DMS114 treated with DMSO at 0.1 percent for 48 hours (cell line): ENCODE results near the gene GFOD1.

Experiments
- DNase-seq: peaks from one replicate; lab custom pipeline; 2025; ENCODE audit not compliant: unreplicated experiment; lab: John Stamatoyannopoulos, UW

The GFOD1 gene

GRCh38 chr6:13383328-13384163, 103.9 kb downstream of the GFOD1 start:
- DNase-seq = no peak

- no peak for DNase-seq
Observed at GRCh38 chr6:13380761-13381160, 106.6 kb downstream of the GFOD1 start.

- no peak for DNase-seq
Observed at GRCh38 chr6:13378669-13379590, 108.5 kb downstream of the GFOD1 start.

DNA sequence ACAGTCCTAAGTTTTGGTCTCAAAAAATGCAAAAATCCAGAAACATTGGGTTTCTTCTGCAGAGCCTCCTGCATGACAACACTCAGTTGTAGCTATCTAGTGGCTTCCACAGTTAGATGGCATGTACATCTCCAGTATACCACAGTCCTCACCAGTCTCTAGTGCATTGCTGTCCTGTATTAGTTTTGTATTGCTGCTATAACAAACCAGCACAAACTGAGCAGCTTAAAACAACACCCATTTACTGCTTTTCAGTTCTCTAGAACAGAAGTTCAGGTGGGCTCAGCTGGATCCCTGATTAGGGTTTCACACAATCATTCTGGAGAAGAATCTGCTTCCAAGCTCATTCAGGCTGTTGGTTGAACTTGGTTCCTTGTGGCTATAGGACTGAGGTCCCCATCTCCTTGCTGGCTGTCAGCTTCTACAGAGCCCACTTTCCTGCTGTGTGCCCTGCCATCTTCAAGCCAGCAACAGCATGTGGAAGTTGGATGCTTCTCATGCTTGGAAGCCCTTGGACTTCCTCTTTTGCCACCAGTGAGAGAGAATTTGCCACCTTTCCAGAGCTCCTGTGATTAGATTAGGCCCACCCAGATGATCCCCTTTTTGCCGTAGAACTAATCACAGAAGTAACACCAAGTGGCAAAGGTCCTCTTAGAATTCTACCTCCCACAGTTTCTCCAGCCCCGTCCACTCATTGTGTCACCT, 110.2 kb downstream of the GFOD1 start:
- DNase-seq = no peak

GRCh38 chr6:13375360-13375878, 112.0 kb downstream of the GFOD1 start:
- DNase-seq = no peak

- no peak for DNase-seq
Observed at GRCh38 chr6:13373919-13374318, 113.5 kb downstream of the GFOD1 start.

- no peak for DNase-seq
Observed at GRCh38 chr6:13373488-13373886, 113.9 kb downstream of the GFOD1 start.

DNA sequence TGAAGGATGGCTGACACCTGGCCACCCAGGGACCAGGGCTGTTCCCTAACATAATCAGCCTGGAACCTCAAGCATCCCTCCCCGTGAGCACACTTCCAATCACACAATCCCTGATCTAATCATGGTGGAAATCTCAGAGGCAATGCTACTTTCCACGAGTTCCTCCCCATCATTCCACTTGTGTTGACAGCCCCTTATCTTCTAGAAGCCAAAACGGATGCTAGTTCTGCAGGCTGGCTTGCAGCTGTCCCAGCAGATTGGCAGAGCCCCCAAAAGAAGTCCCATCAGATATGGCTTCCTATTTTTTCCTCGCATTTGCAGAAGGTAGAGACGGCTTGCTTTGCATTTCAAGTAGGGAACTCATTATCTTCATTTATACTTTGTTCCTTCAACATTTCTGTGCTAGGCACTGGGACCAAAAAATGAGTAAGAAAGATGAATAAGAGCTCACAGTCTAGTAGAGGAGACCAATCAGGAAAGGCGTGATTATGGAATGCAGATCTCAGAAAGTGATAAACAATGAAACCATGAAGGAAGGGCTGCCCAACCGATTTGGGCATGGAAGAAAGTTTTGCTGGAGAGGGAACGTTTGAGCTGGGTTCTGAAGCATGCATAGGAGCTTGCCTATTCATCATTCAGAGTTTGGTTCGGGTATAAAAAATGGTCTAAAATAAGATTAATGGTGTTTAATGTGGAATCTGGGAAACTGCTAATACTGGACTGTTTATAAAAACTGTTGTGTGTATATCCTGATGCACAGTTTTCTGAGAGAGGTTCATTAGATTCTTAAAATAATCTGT, 114.5 kb downstream of the GFOD1 start:
- no peak for DNase-seq

DNA sequence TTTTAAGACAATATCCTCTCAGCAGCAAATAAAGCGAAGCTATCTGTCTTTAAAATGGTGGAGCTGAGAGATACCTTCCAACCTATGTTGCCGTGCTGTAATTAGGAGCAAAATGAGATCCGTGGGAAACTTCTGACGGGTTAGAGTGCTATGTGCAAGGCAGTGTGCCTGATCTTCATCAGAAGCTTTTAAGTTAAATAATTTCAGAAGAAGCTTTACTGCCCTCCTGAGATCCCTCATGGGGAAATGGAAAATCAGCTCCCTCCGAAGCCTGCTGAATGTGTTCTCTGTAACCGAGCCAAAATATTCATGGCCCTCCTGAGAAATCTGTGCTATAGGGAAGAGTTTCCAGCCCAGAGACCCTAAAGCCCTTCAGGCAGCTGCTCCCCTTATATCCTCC, 115.3 kb downstream of the GFOD1 start:
- no peak for DNase-seq

DNA sequence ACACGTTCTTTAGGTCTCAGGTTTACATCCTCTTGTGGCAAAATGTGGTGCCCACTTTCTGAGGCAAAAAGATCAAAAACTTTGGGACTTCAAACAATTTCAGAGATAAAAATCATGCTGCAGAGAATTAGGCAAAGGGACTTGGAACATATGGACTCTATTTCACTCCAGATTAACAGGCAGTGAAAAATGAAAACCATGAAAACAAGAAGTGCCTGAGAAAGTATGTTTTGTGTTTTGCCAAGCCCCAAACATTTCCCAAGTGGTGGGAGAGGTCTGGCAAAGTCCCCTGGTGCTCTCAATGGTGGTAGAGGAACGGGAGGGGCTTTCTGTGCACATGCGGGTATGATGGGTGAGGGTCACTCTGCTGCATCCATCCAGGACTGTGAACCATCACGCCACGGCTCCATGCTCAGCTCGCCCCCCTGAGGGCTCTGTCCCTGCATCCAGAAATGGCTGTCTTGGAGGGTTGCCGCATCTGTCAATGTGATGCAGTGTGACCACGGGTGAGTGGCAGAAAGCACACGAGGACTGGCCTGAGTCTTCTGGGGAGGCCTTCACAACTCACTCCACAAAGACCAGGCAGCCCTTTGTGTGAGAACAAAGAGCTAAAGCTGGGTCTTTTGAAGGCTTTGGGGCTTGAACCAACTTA, 115.9 kb downstream of the GFOD1 start:
- DNase-seq = no peak

DNA sequence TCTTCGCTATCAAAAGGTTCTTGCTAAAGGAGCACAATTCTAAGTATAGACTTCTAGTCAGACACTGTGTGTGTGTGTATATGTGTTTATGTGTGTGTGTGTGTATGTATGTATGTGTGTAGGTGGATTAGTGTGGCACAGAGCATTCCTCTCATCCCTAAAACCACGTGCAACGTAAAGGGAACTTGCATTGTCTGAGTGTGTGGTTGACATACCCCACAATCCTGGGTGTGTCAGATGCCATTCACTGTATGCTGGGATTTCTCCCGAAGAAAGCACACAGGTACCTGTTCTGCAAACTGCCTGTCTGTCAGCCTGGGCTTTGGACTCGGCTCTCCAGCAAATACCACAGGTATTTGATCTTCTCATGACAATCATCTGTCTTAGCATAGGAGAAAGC, 116.8 kb downstream of the GFOD1 start:
- no peak for DNase-seq

GRCh38 chr6:13369591-13369990, 117.8 kb downstream of the GFOD1 start:
- DNase-seq = no peak

DNA sequence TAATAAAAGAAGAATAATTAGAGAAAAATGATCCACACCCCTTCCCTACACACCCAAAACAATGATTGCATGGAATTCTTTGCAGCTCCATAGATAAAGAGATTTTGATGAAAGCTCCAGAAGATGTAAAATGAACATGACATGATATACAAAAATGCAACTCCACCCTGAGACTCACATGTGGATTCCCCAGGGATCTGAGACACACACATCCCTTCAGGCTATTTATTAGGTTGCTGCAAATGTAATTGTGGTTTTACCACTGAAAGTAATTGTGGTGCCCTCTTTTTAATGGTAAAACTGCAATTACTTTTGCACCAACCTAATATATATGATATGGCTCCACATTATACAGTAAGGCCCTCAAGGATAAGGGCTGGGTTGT, 118.7 kb downstream of the GFOD1 start:
- DNase-seq = no peak

DNA sequence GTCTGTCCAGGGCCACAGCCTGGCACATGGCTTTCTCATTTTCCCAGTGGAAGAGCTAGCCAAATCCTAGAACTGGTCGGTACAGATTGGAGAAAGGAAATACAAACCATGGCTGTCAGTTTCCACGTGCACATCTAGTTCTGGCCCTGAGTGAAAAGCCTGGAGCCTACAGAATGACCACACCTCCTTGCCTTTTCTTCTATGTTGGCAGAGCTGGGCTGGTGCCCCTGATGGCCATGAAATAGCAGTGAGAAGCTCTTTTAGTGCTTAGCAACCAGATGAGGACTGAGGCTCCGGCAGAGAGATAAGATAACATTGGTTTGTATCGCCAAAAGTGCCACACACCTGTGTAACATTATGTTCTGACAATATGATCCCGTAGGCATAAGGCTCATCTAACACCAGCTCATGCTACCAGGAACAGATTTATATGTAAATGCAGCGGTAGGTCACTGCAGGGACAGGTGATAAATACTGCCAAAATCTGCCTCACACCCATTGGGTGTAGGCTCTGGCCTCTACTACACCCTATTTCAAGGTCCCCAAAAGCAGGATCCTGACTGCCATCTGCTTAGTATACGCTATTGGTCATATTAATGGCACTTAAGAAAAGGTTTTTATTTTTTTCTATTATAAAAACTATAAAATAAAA, 119.2 kb downstream of the GFOD1 start:
- no peak for DNase-seq

DNA sequence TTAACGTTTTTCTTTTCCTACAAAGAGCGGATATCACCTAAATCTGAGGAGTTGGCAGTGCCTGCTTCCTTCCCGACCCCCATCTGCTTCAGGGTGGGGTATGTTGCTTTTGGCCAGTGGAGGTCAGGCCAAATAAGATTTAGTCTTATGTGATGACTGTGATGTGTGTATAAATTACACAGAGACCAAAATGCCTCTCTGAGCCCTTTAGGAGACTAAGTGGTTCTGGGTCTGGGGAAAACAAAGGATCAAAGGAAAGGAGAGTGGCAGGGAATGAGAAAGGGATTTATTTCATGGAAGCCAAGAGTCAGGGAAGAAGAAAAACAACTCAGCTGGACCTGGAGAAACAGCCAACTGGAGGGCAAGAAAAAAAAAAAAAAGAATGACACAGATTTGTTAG, 120.0 kb downstream of the GFOD1 start:
- DNase-seq = no peak

DNA sequence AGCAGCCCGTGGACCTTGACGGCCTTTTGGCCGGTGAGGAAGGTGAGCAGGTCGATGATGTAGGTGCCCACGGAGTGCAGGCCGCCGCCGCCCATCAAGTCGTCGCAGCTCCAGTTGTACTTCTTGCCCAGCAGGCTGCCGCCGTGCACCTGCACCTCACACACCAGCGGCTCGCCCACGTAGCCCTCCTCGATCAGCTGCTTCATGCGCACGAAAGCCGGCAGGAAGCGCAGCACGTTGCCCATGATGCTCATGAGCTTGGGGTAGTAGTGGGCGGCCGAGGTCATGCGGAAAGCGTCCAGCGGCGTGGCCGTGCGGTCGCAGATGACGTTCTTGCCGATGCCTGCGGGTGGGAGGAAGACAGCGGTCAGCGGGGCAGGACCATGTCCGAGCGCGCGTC, 122.1 kb downstream of the GFOD1 start:
- no peak for DNase-seq

- DNase-seq = no peak
Observed at GRCh38 chr6:13364842-13365241, 122.6 kb downstream of the GFOD1 start.

DNA sequence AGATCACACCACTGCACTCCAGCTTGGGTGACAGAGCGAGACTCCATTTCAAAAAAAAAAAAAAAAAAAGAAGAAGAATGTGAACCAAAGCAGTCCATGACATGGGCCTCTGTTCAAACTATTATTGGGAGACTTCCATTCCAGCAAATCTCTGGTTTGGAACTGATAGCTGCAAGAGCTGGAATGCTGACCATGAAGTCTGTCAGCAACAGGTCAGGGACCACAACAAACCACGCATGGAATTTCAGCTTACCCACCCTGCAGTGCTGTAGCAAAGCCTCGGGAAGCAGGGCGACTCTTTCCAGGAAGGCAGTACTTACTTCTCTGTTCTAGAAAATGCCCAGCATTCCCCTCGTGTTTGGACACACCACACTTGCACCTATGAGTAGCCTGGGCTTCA, 125.0 kb downstream of the GFOD1 start:
- no peak for DNase-seq
